GM23338 (cell line): ENCODE results near the gene FRYL. TPM values are rescaled to one million over a fixed set of nuclear protein-coding genes. Genes with fewer than 3 reads are reported as not detected.

Experiments used
- ATAC-seq: fragments of 200-7000 bp; cut with Tn5 transposase; 3 replicates; pipeline ENCODE4 v1.9.1; 2020
- DNase-seq: peaks from one replicate; pipeline ENCODE4 v3.0.0-alpha.2; 2015; ENCODE audit warnings: low spot score
- H2AFZ ChIP-seq: fragments of 200-600 bp; sonication (generic); 2 replicates; pipeline ENCODE4 v1.8.0; 2016; ENCODE audit warnings: antibody characterized with exemption, mild to moderate bottlenecking, moderate library complexity
- H3F3A ChIP-seq: fragments of 200-600 bp; sonication (generic); replicated peaks from 2 replicates; pipeline ENCODE4 v1.8.0; 2017; ENCODE audit warnings: antibody characterized with exemption, mixed run types, low read depth
- H3K27ac ChIP-seq: fragments of 200-600 bp; sonication (generic); 2 replicates; pipeline ENCODE4 v1.6.1; 2016; ENCODE audit warnings: low read depth
- H3K27me3 ChIP-seq: fragments of 200-600 bp; sonication (generic); 2 replicates; pipeline ENCODE4 v1.8.0; 2016; ENCODE audit warnings: mild to moderate bottlenecking, mixed run types, moderate library complexity; ENCODE audit not compliant: insufficient read depth
- H3K36me3 ChIP-seq: fragments of 200-600 bp; sonication (generic); 2 replicates; pipeline ENCODE4 v1.8.0; 2016; ENCODE audit warnings: mild to moderate bottlenecking; ENCODE audit not compliant: insufficient read depth
- H3K4me1 ChIP-seq: fragments of 200-600 bp; sonication (generic); 2 replicates; pipeline ENCODE4 v1.8.0; 2016; ENCODE audit warnings: mild to moderate bottlenecking, moderate library complexity; ENCODE audit not compliant: insufficient read depth
- H3K4me2 ChIP-seq: fragments of 200-600 bp; sonication (generic); 2 replicates; pipeline ENCODE4 v1.7.1; 2017; ENCODE audit warnings: mixed run types
- H3K4me3 ChIP-seq: fragments of 200-600 bp; sonication (generic); 2 replicates; pipeline ENCODE4 v1.6.1; 2016; ENCODE audit warnings: mixed run types
- H3K79me2 ChIP-seq: fragments of 200-600 bp; sonication (generic); replicated peaks from 2 replicates; pipeline ENCODE4 v1.8.0; 2017; ENCODE audit warnings: mild to moderate bottlenecking; ENCODE audit not compliant: insufficient read depth
- H3K9me2 ChIP-seq: fragments of 200-600 bp; sonication (generic); 2 replicates; pipeline ENCODE4 v1.8.0; 2017; ENCODE audit not compliant: insufficient read depth
- H4K20me1 ChIP-seq: fragments of 200-600 bp; sonication (generic); replicated peaks from 2 replicates; pipeline ENCODE4 v1.8.0; 2017; ENCODE audit warnings: mild to moderate bottlenecking; ENCODE audit not compliant: insufficient read depth
- H3K27ac Mint-ChIP-seq: 2 replicates; pipeline ENCODE4 v1.8.0; 2020; ENCODE audit warnings: inconsistent platforms, mild to moderate bottlenecking, moderate library complexity, mixed read lengths
- H3K27me3 Mint-ChIP-seq: 3 replicates; pipeline ENCODE4 v1.8.0; 2022; ENCODE audit warnings: low read depth, mild to moderate bottlenecking, moderate library complexity, mixed read lengths, inconsistent platforms; ENCODE audit not compliant: insufficient read depth, poor library complexity
- H3K36me3 Mint-ChIP-seq: 3 replicates; pipeline ENCODE4 v1.8.0; 2021; ENCODE audit warnings: low read depth, mild to moderate bottlenecking, inconsistent platforms, moderate library complexity, mixed read lengths
- H3K4me1 Mint-ChIP-seq: 3 replicates; pipeline ENCODE4 v1.8.0; 2020; ENCODE audit warnings: mild to moderate bottlenecking, inconsistent platforms, mixed read lengths
- H3K4me3 Mint-ChIP-seq: 3 replicates; pipeline ENCODE4 v1.8.0; 2021; ENCODE audit warnings: moderate library complexity, mild to moderate bottlenecking, inconsistent platforms, mixed read lengths
- H3K9me3 Mint-ChIP-seq: 3 replicates; pipeline ENCODE4 v1.8.0; 2020; ENCODE audit warnings: moderate library complexity, mild to moderate bottlenecking, inconsistent platforms, mixed read lengths
- CREB1 ChIP-seq: fragments of 250-450 bp; sonication (Bioruptor Pico); IDR thresholded peaks from 2 replicates; pipeline ENCODE4 v1.5.0; 2020; ENCODE audit warnings: low read depth, mild to moderate bottlenecking, moderate library complexity
- CTCF ChIP-seq, 2 experiments: fragments of 200-600 bp in 1 of 2; sonication (generic) in 1 of 2; conservative IDR thresholded peaks; 2 replicates each; pipeline versions ENCODE4 v1.5.1 to v1.6.1; 2016 to 2017; ENCODE audit warnings: antibody characterized with exemption in 2 of 2, low read depth in 2 of 2, mild to moderate bottlenecking in 2 of 2, moderate library complexity in 1 of 2
- ETS1 ChIP-seq: IDR thresholded peaks from 2 replicates; pipeline ENCODE4 v1.6.1; 2016; ENCODE audit warnings: antibody characterized with exemption
- EZH2 ChIP-seq: fragments of 200-600 bp; sonication (generic); IDR thresholded peaks from one replicate; pipeline ENCODE4 v1.8.0; 2017; ENCODE audit warnings: antibody characterized with exemption, mild to moderate bottlenecking, low read depth; ENCODE audit not compliant: unreplicated experiment
- EZH2phosphoT487 ChIP-seq: fragments of 200-600 bp; sonication (generic); IDR thresholded peaks from one replicate; pipeline ENCODE4 v1.8.1; 2018; ENCODE audit warnings: antibody characterized with exemption; ENCODE audit not compliant: unreplicated experiment
- JUNB ChIP-seq: IDR thresholded peaks from one replicate; pipeline ENCODE4 v1.6.1; 2016; ENCODE audit warnings: antibody characterized with exemption; ENCODE audit not compliant: unreplicated experiment
- NANOG ChIP-seq: IDR thresholded peaks from 2 replicates; pipeline ENCODE4 v1.6.1; 2016; ENCODE audit warnings: antibody characterized with exemption, borderline replicate concordance
- POLR2AphosphoS5 ChIP-seq: IDR thresholded peaks from 2 replicates; pipeline ENCODE4 v1.6.1; 2016; ENCODE audit warnings: antibody characterized with exemption, low read depth
- REST ChIP-seq: IDR thresholded peaks from one replicate; pipeline ENCODE4 v1.6.1; 2018; ENCODE audit warnings: antibody characterized with exemption; ENCODE audit not compliant: unreplicated experiment
- STAT1 ChIP-seq: IDR thresholded peaks from one replicate; pipeline ENCODE4 v1.6.1; 2016; ENCODE audit warnings: antibody characterized with exemption; ENCODE audit not compliant: unreplicated experiment
- ZNF114 ChIP-seq: fragments of 250-450 bp; sonication (Bioruptor Pico); IDR thresholded peaks from 2 replicates; pipeline ENCODE4 v1.5.0; 2020; ENCODE audit warnings: mild to moderate bottlenecking, moderate library complexity
- ZNF331 ChIP-seq: fragments of 250-450 bp; sonication (Bioruptor Pico); IDR thresholded peaks from 2 replicates; pipeline ENCODE4 v1.5.0; 2020; ENCODE audit warnings: low read depth, mild to moderate bottlenecking, moderate library complexity
- ZNF462 ChIP-seq: fragments of 250-450 bp; sonication (Bioruptor Pico); IDR thresholded peaks from 2 replicates; pipeline ENCODE4 v1.5.0; 2020; ENCODE audit warnings: mild to moderate bottlenecking, moderate library complexity
- polyA plus RNA-seq: library from polyadenylated mRNA; unstranded; fragments of >200 nt; fragmentation: Nextera tagmentation; extraction: Ambion mirVana; gene quantifications from 2 replicates; pipeline ENCODE4 v1.2.1, GENCODE V29; 2016
- total RNA-seq: library from RNA; depleted of rRNA; stranded (reverse); fragments of >200 nt; shearing (Covaris generic); gene quantifications from 2 replicates; pipeline ENCODE4 v1.2.3, GENCODE V29; 2014

FRYL gene
- total and polyA plus RNA-seq, 2 experiments from 2014 or later = 30.7 to 53.3 TPM

- Mint-ChIP-seq H3K4me3 (no peak overlapping the region), H3K27me3 (peaks cover 1% of the 10 kb centered on the region), H3K27ac (no peak overlapping the region), H3K4me1 (peaks cover 11% of the 10 kb centered on the region), H3K9me3 (peaks cover 15% of the 10 kb centered on the region), H3K36me3 (peaks cover 18% of the 10 kb centered on the region; the same call in 2 of the 3 replicates)
- no peak overlapping the region for H2AFZ ChIP-seq
- no peaks in the 10 kb centered on the region; the same call in 1 of the 2 replicates for H3K4me1 ChIP-seq
- H3K4me2 ChIP-seq = no peak overlapping the region
- DNase-seq (no peak), ATAC-seq (no peak)
- no peak overlapping the region for H3K27ac ChIP-seq
- H3K9me2 ChIP-seq = no peaks in the 10 kb centered on the region
- no peaks in the 10 kb centered on the region for H3K36me3 ChIP-seq
- no peaks in the 10 kb centered on the region for H3F3A ChIP-seq
- no peak for TF ChIP-seq CREB1 (CRISPR knock-in tag)
- TF ChIP-seq NANOG = no peak
- TF ChIP-seq ZNF114 = no peak
- TF ChIP-seq JUNB = no peak
- TF ChIP-seq STAT1 = no peak
- no peak for TF ChIP-seq POLR2AphosphoS5
- TF ChIP-seq REST = no peak
- no peak for TF ChIP-seq ZNF331
- TF ChIP-seq EZH2 = no peak
- no peak for TF ChIP-seq ETS1
- TF ChIP-seq EZH2phosphoT487 = no peak
- no peak for TF ChIP-seq ZNF462
- TF ChIP-seq CTCF (conservative IDR thresholded peaks at IDR 0.05; ENCODE audit: low read depth in 2 of 2) = no peak
- H3K4me3 ChIP-seq = no peak overlapping the region
- no peaks in the 10 kb centered on the region for H3K27me3 ChIP-seq
- H3K79me2 ChIP-seq = peaks cover 100% of the 10 kb centered on the region
- H4K20me1 ChIP-seq = peaks cover 8% of the 10 kb centered on the region; the same call in 1 of the 2 replicates
Observed at GRCh38 chr4:48720459-48720858, 59.6 kb downstream of the FRYL start.
